Retinal pigment epithelial cell (primary cell): Measurements from ENCODE around the gene SLC22A5.

Experiments used
- DNase-seq: peaks from one replicate; pipeline ENCODE4 v3.0.0-alpha.2; 2010; ENCODE audit warnings: low read depth
- H3K4me3 ChIP-seq: 2 replicates; pipeline ENCODE4 v1.5.1; 2011; ENCODE audit warnings: mild to moderate bottlenecking, low read length, control low read depth, moderate library complexity
- TF ChIP-seq, protein P1 (sequence below): conservative IDR thresholded peaks from 2 replicates; pipeline ENCODE4 v1.5.1; 2011; ENCODE audit warnings: low read depth, low read length, control low read depth, inconsistent platforms

The SLC22A5 gene

DNA sequence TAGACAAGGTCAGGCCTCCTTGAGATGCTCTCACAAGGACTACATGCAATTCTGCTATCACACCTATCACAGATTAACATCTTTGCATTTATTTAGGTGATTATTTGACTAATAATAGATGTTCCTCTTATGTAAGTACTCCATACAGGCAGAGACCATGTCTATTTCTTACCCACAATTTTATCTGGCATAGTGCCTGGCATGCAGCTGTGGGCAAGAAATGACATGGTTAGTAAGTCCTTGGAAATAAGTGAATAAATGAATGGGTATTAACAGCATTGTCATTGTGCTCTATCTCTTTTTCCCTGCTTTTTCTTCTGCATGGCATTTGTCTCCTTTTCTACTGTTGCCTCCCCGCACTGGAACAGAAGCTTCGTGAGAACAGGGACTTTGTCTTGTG lies 49.4 kb downstream of the SLC22A5 start:
- TF ChIP-seq, protein P1, sequence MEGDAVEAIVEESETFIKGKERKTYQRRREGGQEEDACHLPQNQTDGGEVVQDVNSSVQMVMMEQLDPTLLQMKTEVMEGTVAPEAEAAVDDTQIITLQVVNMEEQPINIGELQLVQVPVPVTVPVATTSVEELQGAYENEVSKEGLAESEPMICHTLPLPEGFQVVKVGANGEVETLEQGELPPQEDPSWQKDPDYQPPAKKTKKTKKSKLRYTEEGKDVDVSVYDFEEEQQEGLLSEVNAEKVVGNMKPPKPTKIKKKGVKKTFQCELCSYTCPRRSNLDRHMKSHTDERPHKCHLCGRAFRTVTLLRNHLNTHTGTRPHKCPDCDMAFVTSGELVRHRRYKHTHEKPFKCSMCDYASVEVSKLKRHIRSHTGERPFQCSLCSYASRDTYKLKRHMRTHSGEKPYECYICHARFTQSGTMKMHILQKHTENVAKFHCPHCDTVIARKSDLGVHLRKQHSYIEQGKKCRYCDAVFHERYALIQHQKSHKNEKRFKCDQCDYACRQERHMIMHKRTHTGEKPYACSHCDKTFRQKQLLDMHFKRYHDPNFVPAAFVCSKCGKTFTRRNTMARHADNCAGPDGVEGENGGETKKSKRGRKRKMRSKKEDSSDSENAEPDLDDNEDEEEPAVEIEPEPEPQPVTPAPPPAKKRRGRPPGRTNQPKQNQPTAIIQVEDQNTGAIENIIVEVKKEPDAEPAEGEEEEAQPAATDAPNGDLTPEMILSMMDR = no peak
- DNase-seq = no peak
- no peak overlapping the region for H3K4me3 ChIP-seq

DNA sequence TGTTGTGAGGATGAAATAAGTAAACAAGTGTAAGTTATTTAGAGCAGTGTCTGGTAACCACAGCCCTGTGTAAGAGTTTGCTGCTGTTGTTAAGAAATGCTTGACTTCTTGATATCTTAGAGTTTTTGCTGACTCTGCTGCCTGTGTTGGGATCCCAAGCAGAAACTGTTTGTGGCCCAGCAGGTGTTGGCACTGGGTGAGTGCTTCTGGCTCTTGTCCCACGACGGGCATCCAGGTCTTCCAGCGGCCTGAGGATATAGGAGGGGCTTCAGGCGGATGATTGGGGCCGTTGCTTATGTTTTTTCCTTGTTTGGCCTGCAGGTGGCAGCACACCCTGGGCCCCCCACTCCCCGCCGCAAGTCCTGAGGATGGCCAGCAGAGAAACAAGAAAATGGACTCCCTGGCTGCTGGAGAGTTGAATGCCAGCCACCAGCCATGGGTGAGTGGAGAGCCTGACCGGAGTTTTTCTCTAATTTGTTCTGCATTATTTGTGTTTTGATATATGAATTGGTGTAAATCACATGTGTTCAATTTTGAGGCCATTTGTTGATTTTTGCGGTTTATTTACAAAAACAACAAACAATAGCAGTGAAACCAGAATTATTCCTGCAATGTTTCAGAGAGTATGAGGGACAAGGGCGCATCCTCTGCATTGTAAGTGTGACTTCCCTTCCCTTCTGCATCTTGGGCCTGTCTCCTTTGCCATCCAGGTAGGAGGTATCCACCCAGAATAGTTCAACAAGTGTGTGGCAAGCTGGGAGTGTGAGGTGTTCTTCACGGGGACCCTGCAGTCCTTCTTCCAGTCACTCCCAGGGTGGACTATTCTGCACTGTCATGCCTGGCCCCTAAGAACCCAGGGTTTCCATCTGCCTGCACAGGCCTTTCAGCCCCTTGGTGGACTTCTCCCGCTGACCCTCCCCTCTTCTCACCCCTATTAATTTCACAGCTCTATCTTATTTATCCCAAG lies 50.3 kb downstream of the SLC22A5 start:
- TF ChIP-seq, protein P1 = peak; percentile 84
- H3K4me3 ChIP-seq = no peak overlapping the region
- peak; percentile 40 for DNase-seq

DNA sequence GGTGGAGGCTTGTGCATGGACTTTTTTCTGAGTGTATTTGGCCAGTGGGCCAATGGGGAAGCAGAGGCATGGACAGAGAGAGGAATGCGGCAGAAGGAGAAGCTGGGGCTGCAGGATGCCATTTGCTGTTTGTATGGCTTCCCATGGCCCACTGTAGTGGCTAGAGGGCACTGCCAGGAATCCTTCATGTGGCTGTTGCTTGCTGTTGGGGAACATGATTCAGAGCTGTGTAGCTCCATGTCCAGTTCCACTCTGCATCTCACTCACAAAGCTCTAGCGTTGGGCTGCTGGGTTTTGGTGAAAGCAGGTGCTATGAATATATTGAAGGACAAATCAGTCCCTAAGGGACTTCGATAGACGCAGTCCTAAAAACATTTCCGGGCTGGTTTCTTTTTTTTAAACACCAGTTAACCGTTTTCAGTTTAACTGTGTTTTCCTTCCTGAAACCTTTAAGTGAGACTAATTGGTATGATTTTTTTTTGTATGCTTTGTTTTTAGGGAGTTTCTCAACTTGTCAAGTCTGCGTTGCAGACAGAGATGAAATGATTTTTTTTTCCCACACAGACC lies 51.3 kb downstream of the SLC22A5 start:
- no peak overlapping the region for H3K4me3 ChIP-seq
- no peak for DNase-seq

DNA sequence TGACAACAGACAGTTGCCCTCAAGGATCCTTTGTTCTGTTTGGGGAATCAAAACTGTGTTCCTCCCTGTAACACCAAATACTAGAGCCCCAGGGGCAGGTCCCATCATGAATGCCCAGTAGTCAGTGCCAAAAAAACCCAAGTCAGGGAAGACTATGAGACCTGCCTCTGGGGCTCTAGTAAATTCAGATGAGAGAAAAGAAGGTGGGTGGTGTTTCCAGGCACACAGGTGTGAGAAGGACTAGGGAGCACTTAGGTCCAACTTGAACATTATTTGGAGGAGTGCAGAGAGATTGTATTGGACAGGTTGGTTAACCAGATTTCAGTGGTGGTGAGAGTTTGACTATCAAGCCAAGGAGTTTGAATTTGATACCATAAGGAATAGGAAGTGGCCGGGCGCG lies 52.0 kb downstream of the SLC22A5 start:
- TF ChIP-seq, protein P1 = no peak
- DNase-seq = no peak
- H3K4me3 ChIP-seq = no peak overlapping the region

More for the DNA sequence above, 51.3 kb downstream of the SLC22A5 start:
- TF ChIP-seq, protein P1 = no peak

DNA sequence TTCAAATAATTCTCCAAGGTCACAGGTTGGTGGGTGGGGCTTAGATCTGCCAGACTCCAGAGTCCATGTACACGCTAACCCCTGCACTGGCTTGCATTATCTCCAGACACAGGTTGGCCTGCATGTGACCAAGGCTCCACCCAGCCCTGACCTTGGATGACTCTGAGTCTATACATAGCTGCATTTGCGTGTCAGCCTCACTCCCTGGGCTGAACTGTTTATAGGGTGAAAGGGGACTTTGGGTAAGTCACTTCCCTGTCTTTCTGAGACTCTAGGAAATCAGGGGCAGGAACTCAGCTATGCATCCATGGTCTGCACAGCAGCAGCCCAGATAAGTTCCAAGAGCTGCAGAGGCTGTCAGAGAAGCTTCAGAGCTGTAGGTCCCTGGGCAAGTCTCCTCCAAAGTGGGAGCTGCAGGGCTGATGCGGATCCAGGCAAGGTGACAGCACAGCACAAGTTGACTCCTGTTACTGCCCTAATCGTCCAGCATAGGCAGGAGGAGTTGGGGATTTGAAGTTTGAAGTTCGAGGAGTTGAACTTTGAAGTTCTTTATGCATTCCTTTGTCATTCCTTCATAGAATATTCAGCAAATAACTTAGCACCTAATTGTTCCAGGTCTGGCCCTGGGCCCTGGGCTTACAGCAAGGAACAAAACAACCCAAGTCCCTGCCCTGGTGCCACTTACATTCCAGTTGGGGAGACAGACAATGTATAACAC lies 53.4 kb downstream of the SLC22A5 start:
- TF ChIP-seq, protein P1 = no peak
- no peak for DNase-seq
- no peak overlapping the region for H3K4me3 ChIP-seq

DNA sequence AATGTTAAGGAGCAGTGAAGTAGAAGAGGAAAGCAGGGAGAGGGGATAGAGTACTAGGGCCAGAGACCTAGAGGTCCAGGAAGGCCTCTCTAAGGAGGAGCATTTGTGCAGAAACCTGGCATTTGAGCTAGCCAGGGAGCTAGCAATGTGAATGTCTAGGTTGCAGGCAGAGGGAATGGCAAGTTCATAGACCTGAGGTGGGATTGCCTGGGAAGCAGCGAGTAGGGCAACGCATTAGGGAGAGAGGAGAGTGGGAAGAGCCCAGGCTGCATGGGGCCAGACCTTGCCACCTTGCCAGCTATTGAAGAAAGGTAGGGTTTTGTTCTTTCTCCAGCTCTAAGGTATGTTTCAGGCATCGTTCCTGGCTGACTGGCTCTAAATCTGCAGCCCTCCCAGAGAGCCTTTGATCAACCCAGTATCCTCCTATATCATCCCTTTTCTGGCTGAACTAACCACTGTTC lies 54.0 kb downstream of the SLC22A5 start:
- no peak for DNase-seq
- no peak overlapping the region for H3K4me3 ChIP-seq
- TF ChIP-seq, protein P1 = no peak
